HCT116 (cell line): ENCODE measurements around the gene PITHD1. TPM values are rescaled to one million over a fixed set of nuclear protein-coding genes. Genes with fewer than 3 reads are reported as not detected.
A peak's percentile ranks its signal among the peaks of the same experiment; 100 is the strongest.

Experiments used
- ATAC-seq: fragments of 200-7000 bp; cut with Tn5 transposase; 2 replicates; pipeline ENCODE4 v1.9.1; 2020; ENCODE audit warnings: mild to moderate bottlenecking, moderate library complexity
- BruUV-seq: library from RNA; stranded (reverse); fragments of 400-500 nt; replicated peaks from 2 replicates; lab custom pipeline; 2021; lab: Mats Ljungman, UMichigan
- CTCF ChIA-PET: fragments of 300-600 bp; sonication (Branson Sonifier 250); formaldehyde crosslinking; loops from one replicate; lab custom pipeline; 2021; ENCODE audit warnings: antibody characterized with exemption; lab: Charles Lee
- POLR2A ChIA-PET: fragments of 300-600, 350-600 bp; sonication (Branson Sonifier 250); formaldehyde crosslinking; loops from one replicate; lab custom pipeline; 2021; ENCODE audit warnings: antibody characterized with exemption; lab: Charles Lee
- RAD21 ChIA-PET, 2 experiments: fragments of 300-600 bp; sonication (Branson Sonifier 250); formaldehyde crosslinking; loops; one replicate each; lab custom pipeline; 2023; ENCODE audit warnings: low total read pairs in 2 of 2; ENCODE audit not compliant: uncharacterized antibody in 2 of 2, unreplicated experiment in 2 of 2, low non-redundant PET in 1 of 2; lab: Charles Lee
- DNase-seq: peaks from one replicate; pipeline ENCODE4 v3.0.0-alpha.2; 2010; ENCODE audit warnings: low read depth, low spot score
- H2AFZ ChIP-seq: fragments of 200-600 bp; shearing (Covaris generic), sonication (generic); 2 replicates; pipeline ENCODE4 v1.6.1; 2017; ENCODE audit warnings: low read depth, mixed run types, mixed read lengths, antibody characterized with exemption, low read length; ENCODE audit not compliant: poor library complexity, severe bottlenecking
- H3K27ac ChIP-seq: 2 replicates; pipeline ENCODE4 v1.5.1; 2012; ENCODE audit warnings: low read depth, low read length
- H3K27me3 ChIP-seq: fragments of 200-600 bp; sonication (generic); 2 replicates; pipeline ENCODE4 v1.6.1; 2016; ENCODE audit warnings: mixed run types, low read length, mixed read lengths; ENCODE audit not compliant: insufficient read depth
- H3K36me3 ChIP-seq, 2 experiments: fragments of 200-500 bp in 1 of 2; fragments of 200-600 bp in 1 of 2; sonication (Bioruptor generic) in 1 of 2; sonication (generic) in 1 of 2; 2 replicates each; pipeline versions ENCODE4 v1.5.1 to v1.6.1; 2014 to 2016; ENCODE audit warnings: low read length in 2 of 2, inconsistent platforms in 1 of 2, mixed read lengths in 1 of 2, mixed run types in 1 of 2; ENCODE audit not compliant: insufficient read depth in 2 of 2, control insufficient read depth in 1 of 2
- H3K4me1 ChIP-seq, 2 experiments: fragments of 200-600 bp in 1 of 2; sonication (generic) in 1 of 2; 2 replicates each; pipeline versions ENCODE4 v1.5.1 to v1.6.1; 2012 to 2017; ENCODE audit warnings: low read length in 2 of 2, inconsistent platforms in 1 of 2, mild to moderate bottlenecking in 1 of 2, mixed read lengths in 1 of 2, mixed run types in 1 of 2, moderate library complexity in 1 of 2; ENCODE audit not compliant: insufficient read depth in 2 of 2, control insufficient read depth in 1 of 2
- H3K4me2 ChIP-seq: fragments of 200-600 bp; sonication (generic); 2 replicates; pipeline ENCODE4 v1.6.1; 2017; ENCODE audit warnings: mixed run types, low read length, mixed read lengths
- H3K4me3 ChIP-seq, 2 experiments: fragments of 200-600 bp in 1 of 2; sonication (generic) in 1 of 2; replicated peaks in 1 of 2; 2 replicates each; pipeline ENCODE4 v1.5.1; 2011 to 2016; ENCODE audit warnings: low read length in 2 of 2, control low read depth in 1 of 2, low read depth in 1 of 2, mild to moderate bottlenecking in 1 of 2, mixed read lengths in 1 of 2, mixed run types in 1 of 2
- H3K79me2 ChIP-seq: fragments of 200-600 bp; sonication (generic); 2 replicates; pipeline ENCODE4 v1.6.1; 2017; ENCODE audit warnings: mild to moderate bottlenecking, mixed run types, low read length, moderate library complexity, mixed read lengths; ENCODE audit not compliant: insufficient read depth
- H3K9ac ChIP-seq: fragments of 200-600 bp; sonication (generic); 2 replicates; pipeline ENCODE4 v1.6.1; 2016; ENCODE audit warnings: low read length, mixed read lengths
- H3K9me2 ChIP-seq: fragments of 200-600 bp; sonication (generic), shearing (Covaris generic); 2 replicates; pipeline ENCODE4 v1.6.1; 2017; ENCODE audit warnings: mixed run types, mild to moderate bottlenecking, moderate library complexity; ENCODE audit not compliant: insufficient read depth
- H3K9me3 ChIP-seq, 2 experiments: fragments of 200-500 bp in 1 of 2; fragments of 200-600 bp in 1 of 2; sonication (Bioruptor generic) in 1 of 2; sonication (generic) in 1 of 2; 2 replicates each; pipeline ENCODE4 v1.6.1; 2014 to 2017; ENCODE audit warnings: low read length in 2 of 2, mixed read lengths in 2 of 2, inconsistent platforms in 1 of 2, low read depth in 1 of 2, mild to moderate bottlenecking in 1 of 2, mixed run types in 1 of 2, moderate library complexity in 1 of 2; ENCODE audit not compliant: control insufficient read depth in 1 of 2, insufficient read depth in 1 of 2
- H4K20me1 ChIP-seq: fragments of 200-600 bp; sonication (generic), shearing (Covaris generic); 2 replicates; pipeline ENCODE4 v1.6.1; 2017; ENCODE audit warnings: mixed run types, mild to moderate bottlenecking, moderate library complexity; ENCODE audit not compliant: insufficient read depth
- ELF1 ChIP-seq: IDR thresholded peaks from 2 replicates; pipeline ENCODE4 v1.6.1; 2012; ENCODE audit warnings: low read depth, borderline replicate concordance
- EZH2phosphoT487 ChIP-seq: fragments of 200-600 bp; IDR thresholded peaks from 2 replicates; pipeline ENCODE4 v1.6.1; 2018; ENCODE audit warnings: antibody characterized with exemption, borderline replicate concordance
- JUND ChIP-seq: IDR thresholded peaks from 2 replicates; pipeline ENCODE4 v1.6.1; 2012
- POLR2A ChIP-seq: IDR thresholded peaks from 2 replicates; pipeline ENCODE4 v1.7.0; 2011; ENCODE audit warnings: borderline replicate concordance; ENCODE audit not compliant: insufficient read depth, insufficient read length; ENCODE audit errors: extremely low read depth
- POLR2AphosphoS5 ChIP-seq: IDR thresholded peaks from 2 replicates; pipeline ENCODE4 v1.6.1; 2011; ENCODE audit warnings: mild to moderate bottlenecking, low read depth, low read length, moderate library complexity
- RAD21 ChIP-seq: IDR thresholded peaks from 2 replicates; pipeline ENCODE4 v1.6.1; 2012; ENCODE audit warnings: low read depth, mild to moderate bottlenecking
- SIN3A ChIP-seq: IDR thresholded peaks from 2 replicates; pipeline ENCODE4 v1.6.1; 2012; ENCODE audit warnings: low read depth
- SP1 ChIP-seq: IDR thresholded peaks from 2 replicates; pipeline ENCODE4 v1.6.1; 2012; ENCODE audit warnings: low read depth
- TCF7L2 ChIP-seq: IDR thresholded peaks from 2 replicates; pipeline ENCODE4 v1.7.0; 2011; ENCODE audit warnings: borderline replicate concordance, inconsistent platforms; ENCODE audit not compliant: insufficient read depth, insufficient read length; ENCODE audit errors: extremely low read depth
- YY1 ChIP-seq: IDR thresholded peaks from 2 replicates; pipeline ENCODE4 v1.6.1; 2011; ENCODE audit warnings: low read length, low read depth, moderate library complexity, mild to moderate bottlenecking; ENCODE audit not compliant: insufficient replicate concordance; ENCODE audit errors: extremely low read depth
- ZFX ChIP-seq: fragments of 450-650 bp; IDR thresholded peaks from 2 replicates; pipeline ENCODE4 v1.6.1; 2017
- ZNF274 ChIP-seq: fragments of 200-500 bp; sonication (Bioruptor generic); IDR thresholded peaks from 2 replicates; pipeline ENCODE4 v1.6.1; 2014; ENCODE audit warnings: mild to moderate bottlenecking, low read depth, low read length, inconsistent platforms
- intact Hi-C: fragments of 100-400 bp; cut with micrococcal nuclease; formaldehyde crosslinking; loops from 2 replicates; pipeline ENCODE4 v1.10.0; 2022
- total RNA-seq: library from RNA; stranded (reverse); gene quantifications from one replicate; pipeline ENCODE4 v1.2.1, GENCODE V29; 2021; ENCODE audit not compliant: unreplicated experiment
- TF ChIP-seq, protein P1 (sequence below): IDR thresholded peaks from 2 replicates; pipeline ENCODE4 v1.6.1; 2012
- TF ChIP-seq, protein P2 (sequence below), 3 experiments: fragments of 200-600 bp in 1 of 3; sonication (generic) in 1 of 3; IDR thresholded peaks in 2 of 3; conservative IDR thresholded peaks in 1 of 3; 2 replicates each; pipeline ENCODE4 v1.5.1; 2012 to 2017; ENCODE audit warnings: low read depth in 2 of 3, low read length in 2 of 3, antibody characterized with exemption in 1 of 3, borderline replicate concordance in 1 of 3, control low read depth in 1 of 3, mild to moderate bottlenecking in 1 of 3, mixed read lengths in 1 of 3, mixed run types in 1 of 3, moderate library complexity in 1 of 3; ENCODE audit not compliant: insufficient read depth in 1 of 3

The PITHD1 gene
- total RNA-seq, 1 experiment from 2014 or later = 57.2 TPM

GRCh38 chr1:23787701-23788100, 9.5 kb downstream of the PITHD1 start:
- Histone ChIP-seq H2AFZ (no peak overlapping the region), H3K79me2 (peaks cover 46% of the 10 kb centered on the region), H3K9me2 (no peaks in the 10 kb centered on the region), H3K4me2 (no peak overlapping the region), H3K9ac (no peak overlapping the region), H4K20me1 (no peaks in the 10 kb centered on the region), H3K27ac (no peak overlapping the region), H3K9me3 (no peaks in the 10 kb centered on the region), H3K4me3 (no peak overlapping the region), H3K27me3 (no peaks in the 10 kb centered on the region), H3K4me1 (peaks cover 22 to 38% of the 10 kb centered on the region in 2 experiments), H3K36me3 (peaks cover 25 to 33% of the 10 kb centered on the region in 2 experiments; a peak in 3 of 4 replicates)
- DNase-seq = no peak
- ChIA-PET POLR2A (interaction anchor here (3.8 kb wide), 1 partner anchor 9 kb away, joined by 30 read pairs; the partner anchor contains the start of gene PITHD1), RAD21 (interaction anchor here in 1 of 2 experiments (0.6 kb wide), 1 partner anchor 17 kb away, joined by 4 read pairs; no protein-coding TSS in a partner anchor), CTCF (no interaction called here)
- intact Hi-C loops = no loop called here
- BruUV-seq = TSS peak; percentile 38
- TF ChIP-seq POLR2AphosphoS5 (no peak), EZH2phosphoT487 (no peak), POLR2A (no peak), ELF1 (no peak), SIN3A (no peak), ZNF274 (no peak), ZFX (no peak), RAD21 (no peak), YY1 (no peak), JUND (no peak), SP1 (no peak), TCF7L2 (no peak)
- TF ChIP-seq, protein P1, sequence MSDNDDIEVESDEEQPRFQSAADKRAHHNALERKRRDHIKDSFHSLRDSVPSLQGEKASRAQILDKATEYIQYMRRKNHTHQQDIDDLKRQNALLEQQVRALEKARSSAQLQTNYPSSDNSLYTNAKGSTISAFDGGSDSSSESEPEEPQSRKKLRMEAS = no peak
- TF ChIP-seq, protein P2, sequence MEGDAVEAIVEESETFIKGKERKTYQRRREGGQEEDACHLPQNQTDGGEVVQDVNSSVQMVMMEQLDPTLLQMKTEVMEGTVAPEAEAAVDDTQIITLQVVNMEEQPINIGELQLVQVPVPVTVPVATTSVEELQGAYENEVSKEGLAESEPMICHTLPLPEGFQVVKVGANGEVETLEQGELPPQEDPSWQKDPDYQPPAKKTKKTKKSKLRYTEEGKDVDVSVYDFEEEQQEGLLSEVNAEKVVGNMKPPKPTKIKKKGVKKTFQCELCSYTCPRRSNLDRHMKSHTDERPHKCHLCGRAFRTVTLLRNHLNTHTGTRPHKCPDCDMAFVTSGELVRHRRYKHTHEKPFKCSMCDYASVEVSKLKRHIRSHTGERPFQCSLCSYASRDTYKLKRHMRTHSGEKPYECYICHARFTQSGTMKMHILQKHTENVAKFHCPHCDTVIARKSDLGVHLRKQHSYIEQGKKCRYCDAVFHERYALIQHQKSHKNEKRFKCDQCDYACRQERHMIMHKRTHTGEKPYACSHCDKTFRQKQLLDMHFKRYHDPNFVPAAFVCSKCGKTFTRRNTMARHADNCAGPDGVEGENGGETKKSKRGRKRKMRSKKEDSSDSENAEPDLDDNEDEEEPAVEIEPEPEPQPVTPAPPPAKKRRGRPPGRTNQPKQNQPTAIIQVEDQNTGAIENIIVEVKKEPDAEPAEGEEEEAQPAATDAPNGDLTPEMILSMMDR (IDR thresholded peaks at IDR 0.05 in 2 of 3, conservative IDR thresholded peaks at IDR 0.05 in 1 of 3; ENCODE audit: borderline replicate concordance in 1 of 3, insufficient read depth in 1 of 3, low read depth in 2 of 3, low read length in 2 of 3) = no peak
- no peak for ATAC-seq
